KMS-11 (cell line): Measurements from ENCODE around the gene MDFI.

ENCODE experiments used
- H2AFZ ChIP-seq: fragments of 200-600 bp; sonication (generic); 2 replicates; pipeline ENCODE4 v1.6.1; 2016; ENCODE audit warnings: antibody characterized with exemption, mixed run types, low read depth
- H3K27ac ChIP-seq: fragments of 200-600 bp; sonication (generic); 2 replicates; pipeline ENCODE4 v1.6.1; 2016; ENCODE audit warnings: mild to moderate bottlenecking, mixed run types
- H3K27me3 ChIP-seq: fragments of 200-600 bp; sonication (generic); 2 replicates; pipeline ENCODE4 v1.6.1; 2017; ENCODE audit warnings: mild to moderate bottlenecking, low read depth, mixed run types, moderate library complexity; ENCODE audit not compliant: insufficient read depth
- H3K36me3 ChIP-seq: fragments of 200-600 bp; sonication (generic); 2 replicates; pipeline ENCODE4 v1.6.1; 2017; ENCODE audit warnings: mild to moderate bottlenecking, mixed run types; ENCODE audit not compliant: insufficient read depth
- H3K4me1 ChIP-seq: fragments of 200-600 bp; sonication (generic); 2 replicates; pipeline ENCODE4 v1.6.1; 2016; ENCODE audit warnings: mild to moderate bottlenecking, low read depth, mixed run types; ENCODE audit not compliant: poor library complexity, severe bottlenecking
- H3K4me2 ChIP-seq: fragments of 200-600 bp; sonication (generic); 2 replicates; pipeline ENCODE4 v1.7.0; 2016; ENCODE audit warnings: mild to moderate bottlenecking, mixed run types
- H3K4me3 ChIP-seq: fragments of 200-600 bp; sonication (generic); IDR thresholded peaks from 2 replicates; pipeline ENCODE4 v1.6.1; 2017; ENCODE audit warnings: low read depth, low read length, mixed read lengths; ENCODE audit not compliant: insufficient read depth
- H3K79me2 ChIP-seq: fragments of 200-600 bp; sonication (generic); 2 replicates; pipeline ENCODE4 v1.6.1; 2016; ENCODE audit warnings: low read depth, mixed run types; ENCODE audit not compliant: insufficient read depth
- H3K9ac ChIP-seq: fragments of 200-600 bp; sonication (generic); 2 replicates; pipeline ENCODE4 v1.6.1; 2016; ENCODE audit warnings: mild to moderate bottlenecking, mixed run types
- H4K20me1 ChIP-seq: fragments of 200-600 bp; sonication (generic); 2 replicates; pipeline ENCODE4 v1.6.1; 2016; ENCODE audit warnings: mild to moderate bottlenecking, mixed run types; ENCODE audit not compliant: insufficient read depth
- CTCF ChIP-seq: fragments of 200-600 bp; sonication (generic); conservative IDR thresholded peaks from 2 replicates; pipeline ENCODE4 v1.6.1; 2017; ENCODE audit warnings: low read depth, mild to moderate bottlenecking, antibody characterized with exemption, low read length, moderate library complexity, mixed read lengths

MDFI gene

GRCh38 chr6:41699063-41699462 lies 60.8 kb downstream of the MDFI start:
- no peak overlapping the region for H3K27ac ChIP-seq
- H3K27me3 ChIP-seq, result no peaks in the 10 kb centered on the region
- H2AFZ ChIP-seq, result no peak overlapping the region
- H3K4me2 ChIP-seq, result no peak overlapping the region
- no peak for TF ChIP-seq CTCF
- no peak overlapping the region for H3K9ac ChIP-seq
- H3K36me3 ChIP-seq, result no peaks in the 10 kb centered on the region
- no peaks in the 10 kb centered on the region for H4K20me1 ChIP-seq
- H3K4me3 ChIP-seq, result no peak overlapping the region
- no peaks in the 10 kb centered on the region for H3K79me2 ChIP-seq
- peaks cover 19% of the 10 kb centered on the region for H3K4me1 ChIP-seq

- Histone ChIP-seq H3K4me1 (peaks cover 35% of the 10 kb centered on the region), H3K27ac (no peak overlapping the region), H4K20me1 (no peaks in the 10 kb centered on the region), H2AFZ (no peak overlapping the region), H3K27me3 (no peaks in the 10 kb centered on the region), H3K9ac (no peak overlapping the region), H3K79me2 (0 out of 2 replicates have a peak, but pooled peaks cover 7% of the 10 kb centered on the region), H3K4me3 (no peak overlapping the region), H3K4me2 (no peak overlapping the region), H3K36me3 (no peaks in the 10 kb centered on the region)
- no peak for TF ChIP-seq CTCF
These were observed 62.4 kb downstream of the MDFI start for GRCh38 chr6:41700463-41701347.

- no peak for TF ChIP-seq CTCF
- Histone ChIP-seq H4K20me1 (no peaks in the 10 kb centered on the region), H3K36me3 (no peaks in the 10 kb centered on the region), H3K27ac (no peak overlapping the region), H3K4me3 (no peak overlapping the region), H3K4me2 (no peak overlapping the region), H3K27me3 (no peaks in the 10 kb centered on the region), H2AFZ (no peak overlapping the region), H3K4me1 (peaks cover 40% of the 10 kb centered on the region), H3K9ac (no peak overlapping the region), H3K79me2 (0 out of 2 replicates have a peak, but pooled peaks cover 7% of the 10 kb centered on the region)
These were observed 63.9 kb downstream of the MDFI start for GRCh38 chr6:41702089-41702745.

- TF ChIP-seq CTCF, result no peak
- H3K4me3 ChIP-seq, result no peak overlapping the region
- H3K4me2 ChIP-seq, result no peak overlapping the region
- H4K20me1 ChIP-seq, result no peaks in the 10 kb centered on the region
- no peak overlapping the region for H3K27ac ChIP-seq
- peaks cover 41% of the 10 kb centered on the region for H3K4me1 ChIP-seq
- H2AFZ ChIP-seq, result no peak overlapping the region
- no peaks in the 10 kb centered on the region for H3K36me3 ChIP-seq
- H3K9ac ChIP-seq, result no peak overlapping the region
- H3K79me2 ChIP-seq, result 0 out of 2 replicates have a peak, but pooled peaks cover 7% of the 10 kb centered on the region
- H3K27me3 ChIP-seq, result no peaks in the 10 kb centered on the region
These were observed 64.7 kb downstream of the MDFI start for GRCh38 chr6:41702771-41703494.
